ENCODE results near the gene ABCB8. TPM values are rescaled to one million over a fixed set of nuclear protein-coding genes. Genes with fewer than 3 reads are reported as not detected.

The ABCB8 gene
- total RNA-seq, 2 donors from 2014 or later = 35.9 to 37.2 TPM

GRCh38 chr7:151009327-151010036, 18.8 kb upstream of the ABCB8 start:
- H3K27me3 ChIP-seq (ENCODE audit: control insufficient read depth, insufficient read depth, low read length, poor library complexity, severe bottlenecking) = no peaks in the 10 kb centered on the region
- no peak for TF ChIP-seq CTCF (conservative IDR thresholded peaks at IDR 0.05)
- H3K4me1 ChIP-seq (ENCODE audit: control insufficient read depth, insufficient read depth, low read length) = peaks cover 9% of the 10 kb centered on the region
- peak; percentile 78 for DNase-seq
- Mint-ChIP-seq H3K27ac (no peak overlapping the region), H3K27me3 (ENCODE audit: insufficient read depth) (peaks cover 34% of the 10 kb centered on the region), H3K4me3 (no peak overlapping the region), H3K36me3 (ENCODE audit: low read depth) (no peaks in the 10 kb centered on the region), H3K4me1 (peaks cover 21% of the 10 kb centered on the region), H3K9me3 (no peaks in the 10 kb centered on the region)
- H3K36me3 ChIP-seq (ENCODE audit: control insufficient read depth, insufficient read depth, low read length) = no peaks in the 10 kb centered on the region
- H3K4me3 ChIP-seq (ENCODE audit: low read length) = no peak overlapping the region
- H3K9ac ChIP-seq (ENCODE audit: extremely low read depth, low read length, poor library complexity, severe bottlenecking) = no peak overlapping the region
- 84 to 100% methylated on average over 1 to 22 of the region's 22 CpGs for WGBS, 2 experiments (ENCODE audit: insufficient coverage in 1 of 2, insufficient read length in 1 of 2)
- H3K27ac ChIP-seq (ENCODE audit: low read depth, low read length) = no peak overlapping the region
- no peaks in the 10 kb centered on the region for H3K9me3 ChIP-seq (ENCODE audit: control insufficient read depth, low read length)

GRCh38 chr7:151010037-151010306, 18.3 kb upstream of the ABCB8 start:
- Mint-ChIP-seq H3K4me3 (no peak overlapping the region), H3K27ac (no peak overlapping the region), H3K4me1 (peaks cover 21% of the 10 kb centered on the region), H3K9me3 (no peaks in the 10 kb centered on the region), H3K27me3 (ENCODE audit: insufficient read depth) (peaks cover 37% of the 10 kb centered on the region), H3K36me3 (ENCODE audit: low read depth) (no peaks in the 10 kb centered on the region)
- Histone ChIP-seq H3K27me3 (ENCODE audit: control insufficient read depth, insufficient read depth, low read length, poor library complexity, severe bottlenecking) (no peaks in the 10 kb centered on the region), H3K4me3 (ENCODE audit: low read length) (no peak overlapping the region), H3K4me1 (ENCODE audit: control insufficient read depth, insufficient read depth, low read length) (peaks cover 9% of the 10 kb centered on the region), H3K27ac (ENCODE audit: low read depth, low read length) (no peak overlapping the region), H3K9me3 (ENCODE audit: control insufficient read depth, low read length) (no peaks in the 10 kb centered on the region), H3K36me3 (ENCODE audit: control insufficient read depth, insufficient read depth, low read length) (no peaks in the 10 kb centered on the region), H3K9ac (ENCODE audit: extremely low read depth, low read length, poor library complexity, severe bottlenecking) (no peak overlapping the region)
- no peak for DNase-seq
- TF ChIP-seq CTCF (conservative IDR thresholded peaks at IDR 0.05) = no peak
- WGBS, 2 experiments (ENCODE audit: insufficient coverage in 1 of 2, insufficient read length in 1 of 2) = 66% methylated on average over 7 of the region's 7 CpGs; no CpG with 5 or more reads in 1 of the 2 experiments

- Mint-ChIP-seq H3K4me3 (no peak overlapping the region), H3K27ac (no peak overlapping the region), H3K36me3 (ENCODE audit: low read depth) (no peaks in the 10 kb centered on the region), H3K27me3 (ENCODE audit: insufficient read depth) (peaks cover 42% of the 10 kb centered on the region), H3K4me1 (peaks cover 21% of the 10 kb centered on the region), H3K9me3 (no peaks in the 10 kb centered on the region)
- Histone ChIP-seq H3K9me3 (ENCODE audit: control insufficient read depth, low read length) (no peaks in the 10 kb centered on the region), H3K27me3 (ENCODE audit: control insufficient read depth, insufficient read depth, low read length, poor library complexity, severe bottlenecking) (no peaks in the 10 kb centered on the region), H3K4me1 (ENCODE audit: control insufficient read depth, insufficient read depth, low read length) (peaks cover 9% of the 10 kb centered on the region), H3K4me3 (ENCODE audit: low read length) (no peak overlapping the region), H3K9ac (ENCODE audit: extremely low read depth, low read length, poor library complexity, severe bottlenecking) (no peak overlapping the region), H3K27ac (ENCODE audit: low read depth, low read length) (no peak overlapping the region), H3K36me3 (ENCODE audit: control insufficient read depth, insufficient read depth, low read length) (no peaks in the 10 kb centered on the region)
- peak; percentile 78 for DNase-seq
- TF ChIP-seq CTCF (conservative IDR thresholded peaks at IDR 0.05) = no peak
- 0 to 59% methylated on average over 1 to 18 of the region's 18 CpGs for WGBS, 2 experiments (ENCODE audit: insufficient coverage in 1 of 2, insufficient read length in 1 of 2)
These were observed 17.7 kb upstream of the ABCB8 start for GRCh38 chr7:151010307-151011096.
